GM18907 (cell line): ENCODE data around the gene NPHS1.
"Not testable (repeated sequence)": the region's sequence is repeated elsewhere in the genome, so short reads cannot be mapped to it uniquely, and the experiment has no call there.

Experiments
- ATAC-seq: cut with Tn5 transposase; IDR thresholded peaks from one replicate; pipeline ENCODE4 v1.9.1; 2021; ENCODE audit warnings: mild to moderate bottlenecking, moderate library complexity; ENCODE audit not compliant: unreplicated experiment

NPHS1 gene

GRCh38 chr19:35874392-35874930 lies 22.2 kb upstream of the NPHS1 start:
- no peak for ATAC-seq

DNA sequence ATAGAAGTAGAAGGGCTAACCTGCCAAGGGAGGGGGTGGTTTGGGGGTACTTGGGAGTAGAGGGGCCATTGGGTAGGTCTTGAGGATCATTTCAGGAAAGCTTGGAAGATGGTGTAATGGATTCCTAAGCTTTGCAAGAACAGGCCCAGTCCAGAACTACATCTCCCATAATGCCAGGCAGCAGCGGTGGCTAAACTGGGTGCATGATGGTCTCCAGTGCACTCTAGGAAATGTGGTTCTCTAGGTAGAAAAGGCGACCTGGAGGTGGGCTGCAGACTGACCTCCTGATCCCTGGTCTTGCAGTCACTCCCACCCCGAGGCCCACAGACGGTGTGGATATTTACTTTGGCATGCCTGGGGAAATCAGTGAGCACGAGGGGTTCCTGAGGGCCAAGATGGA lies 19.9 kb upstream of the NPHS1 start:
- ATAC-seq, result no peak

DNA sequence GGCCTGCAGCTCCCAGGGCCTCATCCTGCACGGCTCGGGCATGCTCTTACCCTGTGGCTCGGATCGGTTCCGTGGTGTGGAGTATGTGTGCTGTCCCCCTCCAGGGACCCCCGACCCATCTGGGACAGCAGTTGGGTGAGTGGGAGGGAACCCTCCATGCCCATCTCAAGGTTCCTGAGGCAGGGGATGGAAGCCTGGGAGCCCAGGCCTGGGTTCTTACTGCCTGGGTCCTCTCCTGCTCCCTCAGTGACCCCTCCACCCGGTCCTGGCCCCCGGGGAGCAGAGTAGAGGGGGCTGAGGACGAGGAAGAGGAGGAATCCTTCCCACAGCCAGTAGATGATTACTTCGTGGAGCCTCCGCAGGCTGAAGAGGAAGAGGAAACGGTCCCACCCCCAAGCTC lies 19.3 kb upstream of the NPHS1 start:
- no peak for ATAC-seq

DNA sequence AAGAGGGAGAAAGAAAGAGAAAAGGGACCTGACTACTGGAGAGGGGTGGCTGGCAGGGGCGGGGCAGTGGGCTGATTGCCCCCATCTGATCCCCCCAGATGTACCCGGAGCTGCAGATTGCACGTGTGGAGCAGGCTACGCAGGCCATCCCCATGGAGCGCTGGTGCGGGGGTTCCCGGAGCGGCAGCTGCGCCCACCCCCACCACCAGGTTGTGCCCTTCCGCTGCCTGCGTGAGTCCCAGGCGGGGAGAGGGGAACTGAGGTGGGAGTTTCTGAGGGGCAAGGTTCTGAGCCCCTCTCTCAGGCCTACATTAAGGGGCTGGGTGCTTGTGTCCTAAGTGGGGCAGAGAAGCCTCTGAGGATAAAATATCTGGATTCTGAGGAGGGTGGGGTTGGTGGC lies 18.5 kb upstream of the NPHS1 start:
- ATAC-seq, result no peak

DNA sequence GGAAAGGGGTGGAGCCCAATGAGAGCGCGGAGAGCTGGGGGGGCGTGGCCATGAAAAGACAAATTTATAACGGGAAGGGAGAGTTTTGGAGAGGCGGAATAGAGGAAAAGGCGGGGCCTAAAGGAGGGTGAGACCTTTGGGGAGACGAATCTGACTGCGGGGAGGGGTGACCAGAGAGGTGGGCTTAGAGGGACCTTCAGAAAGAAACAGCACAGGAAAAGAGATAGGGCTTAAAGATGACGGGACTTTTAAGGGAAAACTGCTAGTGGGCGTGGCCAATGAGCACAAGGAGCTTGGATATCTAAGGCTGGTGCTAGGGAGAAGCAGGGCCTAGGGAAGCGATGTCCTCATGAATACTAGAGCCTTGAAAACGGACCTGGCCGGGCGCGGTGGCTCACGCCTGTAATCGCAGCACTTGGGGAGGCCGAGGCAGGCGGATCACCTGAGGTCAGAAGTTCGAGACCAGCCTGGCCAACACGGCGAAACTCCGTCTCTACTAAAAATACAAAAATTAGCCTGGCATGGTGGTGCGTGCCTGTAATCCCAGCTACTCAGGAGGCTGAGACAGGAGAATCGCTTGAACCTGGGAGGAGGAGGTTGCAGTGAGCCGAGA lies 17.9 kb upstream of the NPHS1 start:
- ATAC-seq, result not testable (repeated sequence)

DNA sequence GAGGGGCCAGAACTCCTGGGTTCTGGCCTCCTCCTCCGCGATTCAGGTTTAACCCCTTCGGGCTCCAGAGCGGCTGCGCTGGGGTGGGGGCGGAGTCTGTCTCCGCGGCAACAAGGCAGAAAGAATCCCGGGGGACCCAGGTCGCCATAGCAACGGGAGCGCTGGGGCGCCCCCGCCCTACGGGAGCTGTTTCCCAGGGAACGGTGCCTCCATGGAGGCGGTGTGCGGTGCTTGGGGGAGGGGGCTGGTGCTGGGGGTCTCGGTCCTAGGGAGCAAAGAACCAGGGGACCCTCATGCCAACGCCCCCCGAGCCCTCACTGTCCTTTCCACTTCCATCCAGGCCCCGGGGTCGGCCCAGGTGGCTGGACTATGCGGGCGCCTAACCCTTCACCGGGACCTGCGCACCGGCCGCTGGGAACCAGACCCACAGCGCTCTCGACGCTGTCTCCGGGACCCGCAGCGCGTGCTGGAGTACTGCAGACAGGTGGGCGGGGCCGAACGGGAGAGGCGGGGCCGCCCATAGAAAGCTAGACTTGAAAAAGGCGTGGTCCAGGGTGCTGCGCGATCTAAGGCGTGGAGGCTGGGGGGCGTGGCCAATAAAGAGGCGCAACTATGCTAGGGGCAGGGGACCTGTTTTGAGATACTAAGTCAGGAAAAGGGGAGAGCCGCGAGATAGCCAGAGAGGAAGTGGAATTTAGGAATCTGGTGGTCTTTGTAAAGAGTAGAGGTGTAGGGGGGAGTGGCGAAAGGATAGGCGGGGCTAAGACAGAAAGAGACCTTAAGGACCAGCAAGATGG lies 17.2 kb upstream of the NPHS1 start:
- no peak for ATAC-seq

DNA sequence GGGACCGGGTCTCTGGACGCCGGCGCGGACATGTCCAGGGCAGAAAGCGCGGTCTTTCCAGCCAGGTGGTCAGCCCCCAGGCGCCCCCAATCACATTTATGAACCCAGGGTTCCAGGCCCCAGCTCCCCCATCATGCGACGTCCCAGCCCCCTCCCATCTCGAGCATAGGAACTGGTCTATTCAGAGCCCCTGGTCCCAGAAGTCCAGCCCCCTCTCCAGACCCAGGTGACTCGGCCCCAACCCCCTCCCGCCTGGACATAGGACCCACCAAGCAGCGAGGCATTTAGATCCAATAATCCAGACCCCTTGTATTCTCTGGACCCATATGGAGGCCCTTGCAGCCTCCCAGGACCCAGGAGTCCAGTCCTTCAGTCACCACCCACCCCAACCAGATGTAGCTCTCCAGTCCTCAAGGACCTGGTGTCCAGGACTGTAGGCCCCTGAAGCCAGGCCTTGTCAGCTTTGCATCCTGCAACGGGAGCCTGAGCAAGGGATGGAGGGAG lies 16.6 kb upstream of the NPHS1 start:
- ATAC-seq, result no peak

- no peak for ATAC-seq
Observed at GRCh38 chr19:35868172-35868822, 16.0 kb upstream of the NPHS1 start, which contains the start of gene APLP1. Gene APLP1, plus strand, starts transcription at chr19:35868574. Its CDS starts 63 bp downstream, at chr19:35868637.

GRCh38 chr19:35863018-35863417 lies 10.7 kb upstream of the NPHS1 start:
- ATAC-seq, result no peak

- ATAC-seq, result no peak
Observed at GRCh38 chr19:35862528-35862927, 10.2 kb upstream of the NPHS1 start.

GRCh38 chr19:35861640-35862160 lies 9.4 kb upstream of the NPHS1 start:
- ATAC-seq, result no peak

DNA sequence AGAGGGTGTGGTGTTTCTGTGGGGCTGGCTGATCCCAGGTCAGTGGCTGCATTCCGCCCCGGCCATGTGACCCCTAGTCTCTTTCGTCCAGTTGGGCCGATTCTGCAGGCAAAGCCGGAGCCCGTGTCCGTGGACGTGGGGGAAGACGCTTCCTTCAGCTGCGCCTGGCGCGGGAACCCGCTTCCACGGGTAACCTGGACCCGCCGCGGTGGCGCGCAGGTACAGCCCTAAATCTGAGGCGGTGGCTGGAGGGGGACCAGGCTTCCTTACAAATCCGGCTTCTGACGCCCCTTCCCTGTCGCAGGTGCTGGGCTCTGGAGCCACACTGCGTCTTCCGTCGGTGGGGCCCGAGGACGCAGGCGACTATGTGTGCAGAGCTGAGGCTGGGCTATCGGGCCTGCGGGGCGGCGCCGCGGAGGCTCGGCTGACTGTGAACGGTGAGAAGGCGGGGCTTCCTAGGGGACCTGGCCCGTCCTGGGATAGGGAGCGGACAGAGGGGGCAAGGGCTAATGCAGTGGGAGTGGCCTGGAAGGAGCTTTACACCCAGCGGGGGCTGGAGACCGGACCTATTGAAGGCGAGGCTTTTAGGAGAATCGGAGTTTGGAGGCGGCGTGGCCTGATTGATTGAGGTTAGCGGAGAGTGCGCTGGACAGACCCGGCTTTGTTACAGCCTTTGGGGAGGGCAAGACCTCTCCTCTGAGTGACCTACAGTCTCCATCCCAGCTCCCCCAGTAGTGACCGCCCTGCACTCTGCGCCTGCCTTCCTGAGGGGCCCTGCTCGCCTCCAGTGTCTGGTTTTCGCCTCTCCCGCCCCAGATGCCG lies 8.7 kb upstream of the NPHS1 start:
- ATAC-seq, result no peak

GRCh38 chr19:35860436-35860817 lies 8.1 kb upstream of the NPHS1 start:
- no peak for ATAC-seq

DNA sequence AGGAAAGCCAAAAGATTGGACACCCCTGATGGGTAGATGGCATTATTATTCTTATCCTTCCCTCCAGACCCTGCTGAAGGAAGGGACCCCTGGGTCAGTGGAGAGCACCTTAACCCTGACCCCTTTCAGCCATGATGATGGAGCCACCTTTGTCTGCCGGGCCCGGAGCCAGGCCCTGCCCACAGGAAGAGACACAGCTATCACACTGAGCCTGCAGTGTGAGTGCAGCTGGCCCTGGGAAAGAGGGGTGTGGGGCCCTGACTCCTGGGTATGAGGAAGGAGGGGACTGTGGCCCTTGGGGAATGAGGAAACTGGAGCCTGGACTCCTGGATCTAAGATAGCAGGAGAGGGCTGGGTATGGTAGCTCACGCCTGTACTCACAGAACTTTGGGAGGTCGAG lies 7.1 kb upstream of the NPHS1 start:
- ATAC-seq, result no peak

DNA sequence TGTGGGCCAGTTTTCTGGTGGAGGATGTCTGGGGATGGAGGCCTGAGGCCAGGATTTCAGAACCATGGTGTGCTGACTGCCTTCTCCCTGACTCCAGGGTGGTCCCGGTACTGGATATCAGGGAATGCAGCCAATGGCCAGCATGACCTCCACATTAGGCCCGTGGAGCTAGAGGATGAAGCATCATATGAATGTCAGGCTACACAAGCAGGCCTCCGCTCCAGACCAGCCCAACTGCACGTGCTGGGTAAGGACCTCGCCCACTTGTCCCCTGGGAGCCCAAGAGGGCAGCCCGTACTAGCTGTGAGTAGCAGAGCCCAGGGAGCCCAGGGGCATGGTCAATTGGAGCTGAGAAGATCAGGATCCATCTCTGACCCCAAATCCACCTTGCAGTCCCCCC lies 6.0 kb upstream of the NPHS1 start:
- ATAC-seq, result no peak

- no peak for ATAC-seq
Observed at GRCh38 chr19:35856546-35857149, 4.3 kb upstream of the NPHS1 start, which contains the start of gene KIRREL2. Gene KIRREL2, plus strand, starts transcription at chr19:35856911. Its CDS starts 209 bp downstream, at chr19:35857120.

- ATAC-seq, result no peak
Observed at GRCh38 chr19:35853038-35853756, 893 bp upstream of the NPHS1 start.

GRCh38 chr19:35851213-35852028 lies 883 bp downstream of the NPHS1 start:
- no peak for ATAC-seq
